Thyroid gland (tissue), 4 donors: Measurements from ENCODE around the gene TTC39B. TPM values are rescaled to one million over a fixed set of nuclear protein-coding genes. Genes with fewer than 3 reads are reported as not detected.

Experiments
- DNase-seq, 2 donors: peaks; one replicate each; pipeline ENCODE4 v3.0.0-alpha.2; 2019
- H3K27ac ChIP-seq, 3 donors: fragments of 200-600 bp; sonication (generic); 1 replicate in 2 of 3; 2 replicates in 1 of 3; pipeline ENCODE4 v1.5.1; 2016 to 2019; ENCODE audit warnings: mild to moderate bottlenecking in 1 of 3, moderate library complexity in 1 of 3
- H3K27me3 ChIP-seq: fragments of 200-600 bp; sonication (generic); one replicate; pipeline ENCODE4 v1.5.1; 2019
- H3K36me3 ChIP-seq, 2 donors: fragments of 200-600 bp; sonication (generic); one replicate each; pipeline ENCODE4 v1.5.1; 2016 to 2019
- H3K4me1 ChIP-seq, 2 donors: fragments of 200-600 bp; sonication (generic); one replicate each; pipeline ENCODE4 v1.5.1; 2017 to 2019
- H3K4me3 ChIP-seq, 3 donors: fragments of 200-600 bp; sonication (generic); replicated peaks in 1 of 3; 1 replicate in 2 of 3; 2 replicates in 1 of 3; pipeline ENCODE4 v1.5.1; 2016; ENCODE audit warnings: mild to moderate bottlenecking in 1 of 3
- H3K9me3 ChIP-seq: fragments of 200-600 bp; sonication (generic); one replicate; pipeline ENCODE4 v1.5.1; 2017
- POLR2A ChIP-seq, 2 donors: fragments of 450-650 bp; IDR thresholded peaks; one replicate each; pipeline ENCODE4 v1.6.1; 2017; ENCODE audit warnings: antibody characterized with exemption in 2 of 2, mild to moderate bottlenecking in 2 of 2, moderate library complexity in 1 of 2
- WGBS, 2 donors: methylation state at CpG; one replicate each; pipeline ENCODE4 v1.1.5; 2017; 5-methylcytosine and 5-hydroxymethylcytosine counted together
- intact Hi-C: fragments of 100-400 bp; cut with DNase I; formaldehyde crosslinking; loops from one replicate; pipeline ENCODE4 v1.15.1; 2023
- total RNA-seq, 4 donors: library from RNA; depleted of rRNA; stranded (reverse); fragments of >200 nt; gene quantifications; one replicate each; pipeline ENCODE4 v1.2.3, GENCODE V29; 2016
- TF ChIP-seq, protein P1 (sequence below), 6 experiments: fragments of 200-600 bp in 3 of 6; fragments of 450-650 bp in 3 of 6; sonication (generic) in 3 of 6; IDR thresholded peaks; one replicate each; pipeline ENCODE4 v1.5.1; 2016 to 2019; ENCODE audit warnings: antibody characterized with exemption in 6 of 6, mild to moderate bottlenecking in 2 of 6, inconsistent platforms in 1 of 6, moderate library complexity in 1 of 6

TTC39B gene
- total RNA-seq, 4 donors from 2014 or later = 10.3 to 18.7 (median 11.3) TPM

DNA sequence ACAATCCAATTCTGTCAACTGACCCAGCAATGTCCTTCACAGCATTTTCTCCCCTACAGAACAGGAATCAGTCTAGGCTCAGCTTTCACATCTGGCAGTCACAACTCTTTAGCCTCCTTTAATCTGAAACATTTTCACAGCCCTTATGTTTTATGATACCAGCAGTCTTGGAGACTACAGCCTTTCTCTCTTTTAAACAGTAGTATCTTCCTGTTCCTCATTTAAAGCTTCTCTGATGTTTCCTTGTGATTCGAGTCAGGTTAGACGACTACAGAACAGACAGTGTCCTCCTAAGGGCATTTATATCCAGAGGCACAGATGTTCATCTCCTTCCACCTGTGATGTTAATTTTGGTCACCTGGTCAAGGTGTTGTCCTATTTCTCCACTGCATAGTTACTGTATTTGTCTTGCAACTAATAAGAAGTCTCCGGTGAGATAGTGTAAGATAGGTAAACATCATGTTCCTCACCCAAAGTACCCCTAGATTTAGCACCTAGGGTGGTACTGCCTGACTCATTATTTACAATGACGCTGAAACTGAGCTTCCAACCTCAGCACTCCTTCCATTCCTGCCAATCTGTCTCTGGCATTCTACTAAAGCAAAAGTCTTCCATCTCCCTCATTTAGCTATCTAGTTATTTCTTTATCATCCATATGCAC lies 20.7 kb downstream of the TTC39B start:
- H3K4me3 ChIP-seq = no peak overlapping the region
- no peak for TF ChIP-seq POLR2A (IDR thresholded peaks at IDR 0.05)
- TF ChIP-seq, protein P1, sequence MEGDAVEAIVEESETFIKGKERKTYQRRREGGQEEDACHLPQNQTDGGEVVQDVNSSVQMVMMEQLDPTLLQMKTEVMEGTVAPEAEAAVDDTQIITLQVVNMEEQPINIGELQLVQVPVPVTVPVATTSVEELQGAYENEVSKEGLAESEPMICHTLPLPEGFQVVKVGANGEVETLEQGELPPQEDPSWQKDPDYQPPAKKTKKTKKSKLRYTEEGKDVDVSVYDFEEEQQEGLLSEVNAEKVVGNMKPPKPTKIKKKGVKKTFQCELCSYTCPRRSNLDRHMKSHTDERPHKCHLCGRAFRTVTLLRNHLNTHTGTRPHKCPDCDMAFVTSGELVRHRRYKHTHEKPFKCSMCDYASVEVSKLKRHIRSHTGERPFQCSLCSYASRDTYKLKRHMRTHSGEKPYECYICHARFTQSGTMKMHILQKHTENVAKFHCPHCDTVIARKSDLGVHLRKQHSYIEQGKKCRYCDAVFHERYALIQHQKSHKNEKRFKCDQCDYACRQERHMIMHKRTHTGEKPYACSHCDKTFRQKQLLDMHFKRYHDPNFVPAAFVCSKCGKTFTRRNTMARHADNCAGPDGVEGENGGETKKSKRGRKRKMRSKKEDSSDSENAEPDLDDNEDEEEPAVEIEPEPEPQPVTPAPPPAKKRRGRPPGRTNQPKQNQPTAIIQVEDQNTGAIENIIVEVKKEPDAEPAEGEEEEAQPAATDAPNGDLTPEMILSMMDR (IDR thresholded peaks at IDR 0.05) = no peak
- WGBS, 2 donors = 69 to 92% methylated on average over 4 of the region's 4 CpGs
- intact Hi-C loops = no loop called here
- no peaks in the 10 kb centered on the region for H3K9me3 ChIP-seq
- H3K4me1 ChIP-seq = peaks cover 0 to 4% of the 10 kb centered on the region in 2 donors
- DNase-seq = no peak
- no peaks in the 10 kb centered on the region for H3K27me3 ChIP-seq
- H3K27ac ChIP-seq = no peak overlapping the region
- H3K36me3 ChIP-seq = no peaks in the 10 kb centered on the region

DNA sequence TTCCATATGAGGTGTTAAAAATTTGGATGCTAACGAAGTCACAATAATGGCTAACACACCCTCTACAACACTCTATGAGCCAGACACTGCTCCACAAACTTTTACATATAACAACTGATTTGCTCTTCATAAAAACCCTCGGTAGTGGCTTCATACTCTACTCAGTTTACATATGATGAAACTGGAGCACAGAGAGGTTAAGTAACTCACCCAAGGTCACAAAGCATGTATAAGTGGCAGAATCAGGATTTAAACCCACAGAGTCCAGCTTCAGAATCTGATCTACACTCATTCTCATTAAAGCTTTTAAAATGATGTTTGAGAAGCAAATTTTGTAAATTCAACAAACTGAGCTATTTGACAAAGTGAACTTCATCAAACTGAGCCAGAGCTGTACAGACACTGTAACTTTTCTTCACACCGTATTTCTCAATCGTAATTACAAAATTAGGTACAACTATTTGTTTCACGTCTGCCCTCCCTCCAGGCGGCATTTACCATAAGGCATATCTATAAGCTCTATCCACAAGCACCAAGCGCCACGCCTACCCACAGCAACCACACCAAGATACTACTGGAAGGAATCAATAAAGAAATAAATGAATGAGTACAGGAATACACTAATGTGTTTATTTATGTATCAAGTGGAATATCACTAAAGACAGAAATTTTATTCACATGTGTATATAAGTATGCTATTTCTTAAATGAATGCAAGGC lies 24.3 kb downstream of the TTC39B start:
- WGBS, 2 donors = 93 to 96% methylated on average over 8 of the region's 8 CpGs
- DNase-seq = no peak

DNA sequence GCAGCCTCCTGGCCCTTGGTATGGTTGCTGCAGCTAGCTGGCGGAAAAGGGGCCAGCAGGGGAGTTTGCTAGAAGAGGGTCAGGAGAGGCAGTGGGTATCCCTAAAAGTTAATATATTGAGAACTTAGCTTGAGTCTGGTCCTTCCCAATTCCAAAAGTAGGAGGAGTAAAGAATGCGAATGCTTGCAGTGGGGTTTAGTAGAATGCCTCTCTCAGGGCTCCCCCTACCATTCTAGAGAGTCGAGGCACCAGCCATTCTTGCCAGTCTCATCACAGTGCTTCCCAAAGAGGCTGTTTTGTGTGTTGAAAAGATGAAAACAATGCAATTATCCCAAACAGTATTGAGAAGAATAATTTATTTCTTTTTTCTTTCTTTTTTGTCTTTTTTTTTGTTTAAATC lies 26.4 kb downstream of the TTC39B start:
- DNase-seq = no peak
- H3K9me3 ChIP-seq = no peaks in the 10 kb centered on the region
- TF ChIP-seq, protein P1 (IDR thresholded peaks at IDR 0.05) = no peak
- no peak for TF ChIP-seq POLR2A (IDR thresholded peaks at IDR 0.05)
- no peaks in the 10 kb centered on the region for H3K27me3 ChIP-seq
- H3K36me3 ChIP-seq = no peaks in the 10 kb centered on the region
- H3K27ac ChIP-seq = no peak overlapping the region
- peaks cover 10 to 20% of the 10 kb centered on the region in 2 donors for H3K4me1 ChIP-seq
- intact Hi-C loops = no loop called here
- no peak overlapping the region for H3K4me3 ChIP-seq
- WGBS, 2 donors = 95 to 97% methylated on average over 3 of the region's 3 CpGs

More for the DNA sequence above, 24.3 kb downstream of the TTC39B start:
- intact Hi-C loops = no loop called here
- Histone ChIP-seq H3K4me1 (peaks cover 5 to 11% of the 10 kb centered on the region in 2 donors), H3K27ac (no peak overlapping the region), H3K4me3 (no peak overlapping the region), H3K36me3 (no peaks in the 10 kb centered on the region), H3K9me3 (no peaks in the 10 kb centered on the region), H3K27me3 (no peaks in the 10 kb centered on the region)
- TF ChIP-seq, protein P1 (IDR thresholded peaks at IDR 0.05) = no peak
- TF ChIP-seq POLR2A (IDR thresholded peaks at IDR 0.05) = no peak

DNA sequence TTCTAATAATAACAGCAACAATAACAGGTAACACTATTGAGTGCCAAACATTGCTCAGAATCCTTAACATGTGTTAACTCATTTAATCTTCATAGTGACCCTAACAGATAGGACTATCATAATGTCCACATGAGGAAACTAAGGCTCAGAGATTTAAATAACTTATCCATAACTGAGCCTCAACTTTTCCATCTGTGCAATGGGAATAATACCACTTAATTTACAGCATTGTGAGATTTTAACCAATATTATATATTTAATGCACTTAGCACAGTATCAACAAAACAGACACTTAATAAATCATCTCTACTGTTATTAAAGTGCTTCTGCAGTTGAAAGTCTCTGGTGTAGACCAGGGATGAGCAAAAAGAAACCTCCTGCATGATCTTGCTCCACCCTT lies 28.2 kb downstream of the TTC39B start:
- intact Hi-C loops = no loop called here
- TF ChIP-seq POLR2A (IDR thresholded peaks at IDR 0.05) = no peak
- TF ChIP-seq, protein P1 (IDR thresholded peaks at IDR 0.05) = no peak
- Histone ChIP-seq H3K4me3 (no peak overlapping the region), H3K27me3 (no peaks in the 10 kb centered on the region), H3K4me1 (peaks cover 10 to 20% of the 10 kb centered on the region in 2 donors), H3K27ac (peak overlapping the region in 1 of 3 donors; percentile 11), H3K36me3 (no peaks in the 10 kb centered on the region), H3K9me3 (no peaks in the 10 kb centered on the region)
- no peak for DNase-seq

DNA sequence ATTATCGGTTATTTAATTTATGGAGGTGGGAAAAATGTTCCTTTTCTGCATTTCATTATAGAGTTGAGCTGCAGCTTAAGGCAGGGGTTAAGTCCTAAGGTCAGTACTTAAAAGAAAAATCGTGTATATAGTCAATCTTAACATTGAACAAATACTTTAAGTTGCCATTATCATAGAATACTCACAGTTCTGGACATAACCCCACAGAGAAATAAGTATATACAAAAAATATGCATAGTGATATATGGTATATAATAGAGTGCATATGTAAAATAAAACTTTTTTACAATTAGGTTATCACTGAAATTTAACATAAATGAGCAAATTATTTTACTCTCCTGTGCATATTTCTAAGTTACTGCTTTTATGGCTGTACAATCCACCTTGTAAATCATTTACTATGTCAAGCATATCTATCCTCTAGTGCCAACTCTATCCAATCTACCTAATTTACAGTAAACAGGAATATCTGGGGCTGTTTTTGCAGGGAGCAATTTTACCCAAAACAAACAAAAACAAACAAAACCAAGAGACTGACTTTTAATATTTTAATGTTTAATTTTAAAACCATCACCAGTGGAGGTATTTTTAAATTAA lies 28.8 kb downstream of the TTC39B start:
- peaks cover 10 to 20% of the 10 kb centered on the region in 2 donors for H3K4me1 ChIP-seq
- no peak for DNase-seq
- H3K36me3 ChIP-seq = no peaks in the 10 kb centered on the region
- no peaks in the 10 kb centered on the region for H3K9me3 ChIP-seq
- 57% methylated on average over 2 of the region's 2 CpGs for WGBS, 2 donors
- H3K4me3 ChIP-seq = no peak overlapping the region
- no peaks in the 10 kb centered on the region for H3K27me3 ChIP-seq
- TF ChIP-seq POLR2A (IDR thresholded peaks at IDR 0.05) = no peak
- TF ChIP-seq, protein P1 (IDR thresholded peaks at IDR 0.05) = no peak
- intact Hi-C loops = no loop called here
- peak overlapping the region in 1 of 3 donors; percentile 21 for H3K27ac ChIP-seq
